ENCODE data around the gene RNF123.

RNF123 gene

DNA sequence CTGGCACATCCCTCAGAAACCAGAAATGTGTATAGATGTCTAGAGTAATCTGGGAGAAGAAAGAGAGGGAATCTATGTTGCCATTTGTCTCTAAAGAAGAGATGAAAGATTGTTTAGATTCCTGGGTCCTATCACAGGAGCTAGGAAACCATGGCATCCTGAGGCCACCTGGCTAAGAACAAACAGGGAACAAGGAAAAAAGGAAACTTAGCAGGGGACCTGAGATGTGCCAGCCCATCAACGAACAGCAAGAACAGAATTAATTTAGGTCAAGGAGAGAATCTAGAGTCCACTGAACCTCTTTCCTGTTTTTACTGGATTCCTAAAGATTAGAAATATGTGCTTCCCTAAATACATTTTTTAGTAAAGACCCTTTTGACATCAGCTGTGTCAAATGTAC, 66.7 kb downstream of the RNF123 start:
- no peak for DNase-seq

DNA sequence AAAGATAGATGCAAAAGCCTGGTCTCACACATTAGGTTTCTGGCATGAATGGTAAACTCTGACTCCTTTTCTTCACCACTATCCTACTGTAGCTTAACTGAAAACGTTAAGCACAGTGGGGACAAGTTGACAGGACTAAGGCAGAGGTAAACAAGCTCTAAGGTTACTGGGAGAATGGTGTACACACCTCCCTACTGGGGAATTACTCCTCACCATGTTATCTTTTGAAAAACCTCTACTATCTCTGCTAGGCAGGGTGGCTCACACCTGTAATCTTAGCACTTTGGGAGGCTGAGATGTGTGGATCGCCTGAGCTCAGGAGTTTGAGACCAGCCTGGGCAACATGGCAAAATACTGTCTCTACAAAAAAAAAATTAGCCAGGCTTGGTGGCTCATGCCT, 67.8 kb downstream of the RNF123 start:
- DNase-seq: no peak

- no peak for DNase-seq
Observed at GRCh38 chr3:49759226-49759625, 69.9 kb downstream of the RNF123 start.

GRCh38 chr3:49761661-49762060, 72.3 kb downstream of the RNF123 start:
- no peak for DNase-seq

- DNase-seq: no peak
Observed at GRCh38 chr3:49763981-49764380, 74.6 kb downstream of the RNF123 start.

GRCh38 chr3:49769286-49769915, 80.0 kb downstream of the RNF123 start:
- no peak for DNase-seq

GRCh38 chr3:49769926-49770325, 80.6 kb downstream of the RNF123 start:
- no peak for DNase-seq
